Left ventricle myocardium inferior (tissue), 1 donor: ENCODE results near the gene BCKDK. TPM values are rescaled to one million over a fixed set of nuclear protein-coding genes. Genes with fewer than 3 reads are reported as not detected.
A peak's percentile ranks its signal among the peaks of the same experiment; 100 is the strongest.

ENCODE experiments used
- DNase-seq: peaks from one replicate; pipeline ENCODE4 v3.0.0-alpha.2; 2020
- H3K27ac ChIP-seq: fragments of 200-600 bp; replicated peaks from 2 replicates; pipeline ENCODE4 v1.8.0; 2021
- H3K27me3 ChIP-seq: fragments of 200-600 bp; 2 replicates; pipeline ENCODE4 v1.8.0; 2021; ENCODE audit warnings: low read depth
- H3K36me3 ChIP-seq: fragments of 200-600 bp; 2 replicates; pipeline ENCODE4 v1.8.0; 2021
- H3K4me1 ChIP-seq: fragments of 200-600 bp; 2 replicates; pipeline ENCODE4 v1.8.0; 2021
- H3K4me3 ChIP-seq: fragments of 200-600 bp; 2 replicates; pipeline ENCODE4 v1.8.0; 2021; ENCODE audit warnings: mild to moderate bottlenecking, moderate library complexity
- H3K9me3 ChIP-seq: fragments of 200-600 bp; replicated peaks from 2 replicates; pipeline ENCODE4 v1.8.0; 2021
- CTCF ChIP-seq: fragments of 200-600 bp; IDR thresholded peaks from 2 replicates; pipeline ENCODE4 v1.8.0; 2021; ENCODE audit warnings: antibody characterized with exemption, mild to moderate bottlenecking, borderline replicate concordance
- intact Hi-C: fragments of 100-400 bp; cut with micrococcal nuclease; formaldehyde crosslinking; loops from one replicate; pipeline ENCODE4 v1.11.0; 2022
- total RNA-seq: library from RNA; stranded (reverse); fragmentation: NEBNext Ultra II Directional; extraction: Animal tissue kit (Norgen Biotek cat#: 25700); gene quantifications from one replicate; pipeline ENCODE4 v1.2.1, GENCODE V29; 2021
- donor health status: DM: no; HTN: yes; CAD: no; lungs with severe emphysema.

BCKDK gene
- total RNA-seq, 1 donor from 2014 or later: 75.9 TPM

GRCh38 chr16:31117384-31118222 lies 9.4 kb downstream of the BCKDK start, which contains the start of gene KAT8:
Gene KAT8, plus strand, starts transcription at chr16:31117664. Its CDS starts 18 bp downstream, at chr16:31117682.
- peaks cover 67% of the 10 kb centered on the region for H3K4me1 ChIP-seq
- no peaks in the 10 kb centered on the region for H3K27me3 ChIP-seq
- H3K36me3 ChIP-seq: peaks cover 36% of the 10 kb centered on the region
- H3K4me3 ChIP-seq: peak within 1 kb of the TSS; percentile 77
- H3K9me3 ChIP-seq: no peaks in the 10 kb centered on the region
- DNase-seq: peak; percentile 98
- peak within 1 kb of the TSS; percentile 99 for H3K27ac ChIP-seq
- intact Hi-C loops: no loop called here
- TF ChIP-seq CTCF: no peak

GRCh38 chr16:31118223-31119155 lies 10.3 kb downstream of the BCKDK start:
- no peak for DNase-seq
- Histone ChIP-seq H3K36me3 (peaks cover 45% of the 10 kb centered on the region), H3K27me3 (no peaks in the 10 kb centered on the region), H3K4me1 (peaks cover 58% of the 10 kb centered on the region), H3K27ac (peak overlapping the region; percentile 99), H3K4me3 (peak overlapping the region; percentile 77), H3K9me3 (no peaks in the 10 kb centered on the region)
- no peak for TF ChIP-seq CTCF
- intact Hi-C loops: no loop called here

GRCh38 chr16:31120129-31120528 lies 11.9 kb downstream of the BCKDK start:
- Histone ChIP-seq H3K4me3 (no peak overlapping the region), H3K36me3 (peaks cover 61% of the 10 kb centered on the region), H3K27ac (peak overlapping the region; percentile 99), H3K4me1 (peaks cover 46% of the 10 kb centered on the region), H3K27me3 (no peaks in the 10 kb centered on the region), H3K9me3 (no peaks in the 10 kb centered on the region)
- no peak for TF ChIP-seq CTCF
- no peak for DNase-seq
- intact Hi-C loops: no loop called here

- H3K9me3 ChIP-seq: no peaks in the 10 kb centered on the region
- no peaks in the 10 kb centered on the region for H3K27me3 ChIP-seq
- DNase-seq: no peak
- H3K27ac ChIP-seq: no peak overlapping the region
- TF ChIP-seq CTCF: no peak
- no peak overlapping the region for H3K4me3 ChIP-seq
- peaks cover 20% of the 10 kb centered on the region for H3K4me1 ChIP-seq
- intact Hi-C loops: no loop called here
- H3K36me3 ChIP-seq: peaks cover 79% of the 10 kb centered on the region
Measured at GRCh38 chr16:31125844-31126243, 17.7 kb downstream of the BCKDK start.

GRCh38 chr16:31127182-31127581 lies 19.0 kb downstream of the BCKDK start:
- no peak overlapping the region for H3K27ac ChIP-seq
- no peak for DNase-seq
- H3K9me3 ChIP-seq: no peaks in the 10 kb centered on the region
- no peaks in the 10 kb centered on the region for H3K27me3 ChIP-seq
- intact Hi-C loops: no loop called here
- H3K4me1 ChIP-seq: peaks cover 20% of the 10 kb centered on the region
- peaks cover 80% of the 10 kb centered on the region for H3K36me3 ChIP-seq
- H3K4me3 ChIP-seq: no peak overlapping the region
- no peak for TF ChIP-seq CTCF
